Left kidney (tissue), 2 donors: Measurements from ENCODE around the gene CXCL14. TPM values are rescaled to one million over a fixed set of nuclear protein-coding genes. Genes with fewer than 3 reads are reported as not detected.

Source experiments
- DNase-seq: peaks from one replicate; pipeline ENCODE4 v3.0.0-alpha.2; 2013
- polyA plus RNA-seq: library from polyadenylated mRNA; unstranded; fragments of 120-200 nt; gene quantifications from one replicate; pipeline ENCODE4 v1.2.1, GENCODE V29; 2013; ENCODE audit not compliant: insufficient read length

CXCL14 gene
- polyA plus RNA-seq, 1 donor = 23.0 TPM

DNA sequence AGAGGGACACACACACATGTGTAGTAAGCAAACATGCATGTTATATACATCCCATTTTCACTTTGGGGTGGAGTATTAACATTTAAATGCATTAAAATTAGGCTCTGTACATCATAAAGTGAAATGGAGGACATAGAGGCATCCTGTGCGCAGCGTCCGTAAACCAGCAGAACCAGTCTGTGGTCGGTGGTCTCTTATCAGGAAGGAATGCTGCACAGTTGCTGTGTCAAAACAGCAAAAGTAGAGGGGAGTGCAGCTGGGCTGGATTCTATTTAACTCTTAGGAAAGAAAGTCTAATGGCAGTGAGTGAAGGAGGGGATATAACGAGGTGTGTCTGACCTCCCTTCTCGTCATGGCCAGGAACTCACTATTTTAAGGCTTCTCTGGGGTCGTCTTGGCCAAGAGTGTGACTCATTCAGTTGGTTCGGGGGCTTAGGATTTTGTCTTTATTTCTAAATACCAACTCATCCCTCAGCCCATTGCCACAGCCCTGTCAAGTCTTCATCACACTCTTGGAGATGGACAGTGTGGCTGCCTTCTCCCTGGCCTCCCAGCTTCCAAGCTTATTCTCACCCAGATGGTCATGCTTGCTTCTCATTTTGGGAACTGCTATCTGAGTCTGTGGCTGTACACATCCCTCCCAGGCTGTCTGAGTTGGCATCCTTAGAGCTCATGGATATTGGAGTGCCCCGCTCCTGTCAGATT is 20.1 kb upstream of the CXCL14 start:
- DNase-seq = no peak

DNA sequence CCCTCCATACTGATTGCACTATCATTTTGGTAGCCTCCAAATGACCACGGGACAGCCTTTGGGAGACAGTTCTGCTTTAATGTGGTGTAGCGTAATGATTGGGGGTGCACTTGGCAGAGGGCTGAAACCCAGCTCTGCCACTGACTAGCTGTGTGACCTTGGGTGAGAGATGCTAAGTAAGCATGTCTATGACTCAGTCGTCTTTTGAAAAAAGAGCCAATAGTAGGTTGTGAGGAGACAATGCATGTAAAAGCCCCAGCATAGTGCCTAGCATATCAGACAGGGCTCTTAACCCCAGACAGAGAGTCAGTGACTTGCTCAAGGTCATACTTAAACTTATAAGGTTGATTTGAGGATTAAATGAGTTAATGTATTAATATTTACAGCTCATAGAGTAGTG is 18.0 kb upstream of the CXCL14 start:
- no peak for DNase-seq

DNA sequence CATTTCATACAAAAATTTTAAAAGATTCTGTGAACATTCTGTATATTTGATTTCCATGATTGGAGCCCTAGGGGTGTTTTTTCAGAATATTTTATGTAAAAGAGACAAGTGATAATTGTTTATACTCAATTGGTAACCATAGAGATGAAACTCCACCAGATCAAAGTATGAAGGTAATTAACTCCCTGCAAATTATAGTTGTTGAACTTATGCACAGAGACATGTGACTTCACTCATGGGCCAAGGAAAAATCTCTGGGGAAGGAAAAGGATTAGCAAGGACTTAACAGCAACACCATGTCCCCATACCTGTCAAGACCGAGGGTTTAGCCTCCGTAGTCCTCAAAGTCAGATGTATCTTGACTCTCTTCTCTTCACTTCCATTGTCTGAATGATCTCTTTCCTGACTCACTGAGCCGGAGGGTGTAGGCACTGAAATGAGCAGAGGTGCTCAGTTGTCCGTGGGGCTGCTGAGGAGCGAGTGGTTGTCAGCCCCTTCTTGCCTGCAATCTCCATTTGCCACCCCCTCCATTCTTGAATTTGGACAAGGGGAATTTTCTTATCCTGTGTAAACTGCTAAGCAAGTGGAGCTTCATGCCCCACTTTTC is 17.5 kb upstream of the CXCL14 start:
- DNase-seq = no peak

DNA sequence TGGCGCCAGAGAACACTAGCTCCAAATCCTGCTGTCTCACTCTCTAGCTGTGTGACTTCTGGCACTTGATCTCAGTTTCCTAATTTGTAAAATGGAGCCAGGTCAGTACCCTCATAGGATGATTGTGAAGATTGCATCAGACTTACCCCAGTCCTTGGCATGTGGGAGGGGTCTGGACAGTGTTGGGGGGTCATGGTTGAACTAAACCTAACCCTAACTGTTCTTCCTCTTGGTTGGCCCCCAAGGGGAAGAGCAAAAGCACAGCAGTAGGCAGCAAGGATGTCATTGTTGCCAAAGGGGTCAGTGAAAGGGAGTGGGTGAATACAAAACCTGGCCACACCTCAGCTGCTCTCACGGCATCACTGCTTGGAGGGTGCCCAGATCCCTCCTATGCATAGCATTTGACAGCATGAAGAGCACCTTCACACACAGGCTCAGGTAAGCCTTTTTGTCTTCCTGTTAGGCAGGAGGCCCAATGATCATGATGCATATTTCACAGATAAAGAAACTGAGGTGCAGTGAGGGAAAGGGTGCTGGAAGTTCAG is 15.7 kb upstream of the CXCL14 start:
- no peak for DNase-seq

DNA sequence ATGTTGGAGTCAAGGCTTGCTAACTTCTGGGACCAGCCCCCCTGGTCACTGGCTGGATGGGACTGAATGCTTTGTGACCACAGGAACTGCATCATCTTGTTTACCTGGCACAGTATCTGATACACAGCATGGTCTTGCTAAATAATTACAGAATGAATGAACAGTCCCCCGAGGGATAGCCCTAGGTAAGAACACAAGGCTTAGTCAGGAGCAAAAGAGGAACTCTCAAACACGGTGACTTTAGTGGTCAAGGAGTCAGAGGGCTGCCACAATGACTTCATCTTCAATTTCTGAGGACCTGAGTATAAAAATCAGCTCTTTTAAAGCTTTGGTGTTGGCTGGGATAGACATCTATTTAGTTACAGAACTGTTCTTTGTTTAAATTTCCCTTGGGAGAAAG is 15.1 kb upstream of the CXCL14 start:
- no peak for DNase-seq

DNA sequence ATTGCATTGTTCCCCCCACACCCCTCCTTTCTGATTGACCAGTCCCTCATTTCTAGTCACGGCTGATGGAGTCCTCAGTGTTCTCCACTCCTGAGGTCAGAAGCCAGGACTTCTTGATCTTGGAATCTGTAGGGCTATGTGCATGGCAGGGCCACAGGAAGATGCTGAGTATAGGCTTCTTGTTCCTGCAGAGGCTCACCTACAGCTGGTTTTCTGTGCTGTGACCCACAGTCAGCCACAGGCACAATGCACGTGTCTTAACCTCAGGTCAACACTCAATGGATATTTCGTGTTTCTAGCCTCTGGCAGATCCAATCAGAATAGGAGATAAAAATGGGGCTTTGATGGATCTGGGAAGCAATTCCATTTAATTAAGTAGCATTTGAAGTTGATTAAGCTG is 14.3 kb upstream of the CXCL14 start:
- no peak for DNase-seq

DNA sequence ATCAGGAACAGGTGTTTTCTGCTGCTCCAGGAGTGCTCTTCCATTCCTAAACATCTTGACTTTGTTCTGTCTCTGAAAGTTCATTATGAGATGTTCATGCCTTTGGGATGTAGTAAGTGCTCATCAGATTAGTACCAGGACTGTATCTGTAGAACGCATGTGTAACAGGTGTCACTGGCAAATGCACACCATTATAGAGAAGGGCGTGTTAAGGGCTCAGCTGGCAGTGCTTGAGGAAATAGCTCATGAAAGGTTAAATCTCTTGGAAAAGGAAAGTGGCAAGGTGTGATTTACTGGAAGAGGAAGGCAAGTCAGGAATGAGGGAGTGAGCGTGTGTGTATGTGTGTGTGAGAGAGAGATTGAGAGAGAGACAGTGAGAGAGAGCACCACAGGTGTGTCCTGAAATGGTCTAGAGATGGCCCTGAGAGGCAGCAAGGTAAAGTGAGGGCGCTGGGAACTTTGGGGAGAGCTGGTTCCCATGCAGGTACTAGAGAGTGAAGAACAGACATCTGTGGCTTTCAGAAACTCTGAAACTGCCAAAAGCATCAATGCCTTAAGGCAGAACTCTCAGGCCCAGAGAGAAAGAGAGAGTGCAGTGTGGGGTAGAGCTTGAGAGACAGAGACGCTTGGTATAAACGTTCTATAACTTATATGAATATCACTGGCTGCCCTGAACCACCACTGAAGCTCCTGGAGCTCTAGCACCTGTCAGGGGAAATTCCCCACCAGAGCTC is 13.7 kb upstream of the CXCL14 start:
- DNase-seq = no peak

DNA sequence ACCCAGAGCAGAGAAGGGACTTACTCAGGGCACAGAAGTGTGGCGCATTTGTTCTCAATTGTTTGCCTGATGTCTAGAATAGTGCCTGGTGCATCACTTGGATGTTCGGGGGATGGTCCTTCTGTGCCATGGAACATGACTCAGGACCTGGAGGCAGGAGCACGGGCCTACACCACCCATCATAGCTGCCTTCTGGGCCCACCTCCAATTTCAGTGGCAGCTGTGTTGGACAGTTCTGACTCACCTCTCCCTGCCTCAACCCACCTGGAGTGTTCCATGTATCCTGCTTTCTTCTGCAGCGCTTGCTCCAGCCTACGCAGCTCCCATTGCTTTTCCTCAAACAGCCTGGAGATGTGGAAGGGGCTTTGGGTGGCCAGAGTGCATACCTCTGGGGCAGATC is 12.5 kb upstream of the CXCL14 start:
- DNase-seq = no peak

DNA sequence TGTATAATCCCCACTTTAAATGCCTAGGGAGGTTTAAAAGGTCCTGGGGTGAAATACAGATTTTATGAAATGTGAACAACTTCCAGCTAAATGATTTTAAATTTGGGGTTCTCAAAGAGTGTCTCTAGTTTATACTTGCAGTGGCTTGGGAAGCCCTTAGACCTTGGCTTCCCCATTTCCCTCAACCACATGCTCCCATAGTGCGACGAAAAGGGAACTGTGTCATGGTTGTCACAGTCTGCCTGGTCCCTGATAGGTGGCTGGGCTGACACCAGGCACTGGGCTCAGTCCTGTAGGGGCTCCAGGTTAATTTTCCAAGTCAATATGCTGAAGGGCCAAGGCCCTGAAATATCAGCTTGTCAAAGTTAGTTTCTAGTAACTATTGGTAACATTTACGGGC is 10.4 kb upstream of the CXCL14 start:
- no peak for DNase-seq

DNA sequence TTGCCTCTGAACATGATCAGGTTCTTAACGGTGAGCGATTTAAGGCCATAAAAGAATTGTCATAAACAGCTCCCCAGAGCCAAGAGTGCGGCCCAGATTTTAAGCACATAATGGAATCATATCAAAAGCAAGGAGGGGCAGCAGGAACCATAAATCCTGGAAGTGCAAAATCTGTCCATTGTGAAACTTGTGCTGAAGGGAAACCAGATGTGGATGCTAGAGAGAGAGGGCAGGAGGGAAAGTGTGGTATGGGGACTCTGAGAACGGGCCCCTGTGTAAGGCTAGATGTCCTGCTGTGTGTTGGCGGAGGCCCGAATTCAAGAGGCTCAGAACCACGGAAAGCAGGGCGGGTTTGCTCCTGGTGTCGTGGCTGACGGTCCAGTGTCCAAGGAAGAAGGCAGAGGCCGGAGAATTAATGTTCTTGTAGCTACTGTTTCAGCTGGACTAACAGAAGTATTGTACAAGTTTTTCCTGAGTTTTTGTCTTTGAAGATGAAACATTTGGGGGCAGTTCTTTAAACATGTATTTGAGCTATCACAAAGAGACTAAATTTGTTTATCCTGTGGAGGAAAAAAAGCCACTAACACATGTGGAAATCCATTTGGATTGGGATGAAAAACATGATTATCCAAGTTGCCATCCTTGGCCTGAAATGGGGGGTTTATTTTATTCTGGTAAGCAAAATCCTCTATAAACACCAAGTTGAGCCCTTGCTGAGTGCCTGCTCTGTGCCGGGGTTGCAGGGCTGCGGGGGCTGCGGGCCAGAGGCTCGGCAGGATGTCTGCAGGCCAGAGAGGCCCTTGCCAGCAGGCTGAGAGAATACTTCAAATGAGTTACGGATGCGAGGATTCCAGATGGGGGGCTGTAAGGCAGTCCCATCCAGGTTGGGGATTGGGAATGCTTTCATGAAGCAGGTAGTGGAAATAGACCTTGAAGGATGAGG is 9.2 kb upstream of the CXCL14 start:
- no peak for DNase-seq

DNA sequence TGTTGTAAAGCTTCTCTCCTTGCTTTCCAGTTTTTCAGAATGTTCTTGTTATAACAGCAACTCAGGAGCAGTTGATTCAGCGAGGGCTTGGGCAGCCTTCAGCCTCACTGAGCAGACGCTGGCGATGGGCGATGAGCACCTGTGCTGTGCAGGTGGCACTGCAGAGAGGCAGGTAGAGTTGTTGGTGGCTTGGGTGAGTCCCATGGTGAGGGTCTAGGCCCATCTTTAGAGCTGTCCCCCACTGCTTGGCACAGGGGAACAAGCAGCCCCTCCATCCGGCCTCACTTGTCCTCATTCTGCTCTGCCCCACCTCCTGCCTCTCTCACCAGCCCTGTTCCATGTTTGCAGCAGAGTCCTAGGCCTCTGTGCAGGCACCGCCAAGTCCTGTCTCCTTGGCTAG is 6.1 kb upstream of the CXCL14 start:
- no peak for DNase-seq

DNA sequence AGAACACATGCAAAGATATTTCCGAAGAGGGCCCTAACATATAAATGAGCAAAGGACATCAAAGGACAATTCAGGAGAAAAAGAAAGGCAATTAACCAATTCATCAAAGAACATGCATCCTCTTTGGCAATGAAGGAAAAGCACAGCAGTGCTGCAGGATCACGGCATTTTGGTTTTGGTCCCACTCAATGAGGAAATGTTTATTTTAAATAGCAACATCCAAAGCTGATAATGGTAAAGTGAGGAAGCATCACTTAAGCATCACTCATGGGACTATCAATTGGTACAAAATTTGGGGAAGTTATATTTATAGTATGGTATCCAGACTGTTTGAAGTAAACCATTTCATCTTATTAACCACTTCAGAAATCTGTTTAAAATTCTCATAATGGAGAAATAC is 5.5 kb upstream of the CXCL14 start:
- no peak for DNase-seq

DNA sequence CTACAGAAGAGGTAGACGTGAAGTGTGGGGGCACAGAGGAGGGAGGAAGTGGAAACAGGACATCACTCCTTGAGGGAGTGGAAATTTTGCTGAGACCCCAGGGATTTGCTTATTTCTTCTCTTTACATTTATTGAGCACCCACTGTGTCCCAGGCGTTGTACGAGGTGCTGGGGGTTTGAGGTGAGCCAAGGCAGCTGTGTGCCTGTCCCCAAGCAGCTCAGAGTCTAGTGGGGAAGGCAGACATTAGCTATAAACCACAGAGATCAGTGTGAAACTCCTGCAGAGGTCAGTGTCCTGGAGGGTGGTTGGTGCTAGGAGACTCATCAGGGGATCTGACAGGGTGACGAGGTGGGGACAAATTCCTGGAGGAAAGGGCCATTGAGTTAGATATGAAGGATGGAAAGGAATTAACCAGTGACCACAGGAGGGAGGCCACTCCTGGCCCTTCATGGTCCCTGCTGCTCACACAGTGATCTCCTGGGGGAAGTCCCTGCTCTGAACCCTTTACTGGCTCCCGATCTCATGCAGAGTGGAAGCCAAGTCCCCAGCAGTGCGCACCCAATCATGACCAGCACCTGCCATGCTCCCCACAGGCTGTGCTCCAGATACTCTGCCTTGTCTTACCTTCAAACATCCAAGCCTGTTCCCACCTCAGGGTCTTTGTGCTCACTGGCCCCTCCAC is 3.4 kb upstream of the CXCL14 start:
- DNase-seq = no peak

DNA sequence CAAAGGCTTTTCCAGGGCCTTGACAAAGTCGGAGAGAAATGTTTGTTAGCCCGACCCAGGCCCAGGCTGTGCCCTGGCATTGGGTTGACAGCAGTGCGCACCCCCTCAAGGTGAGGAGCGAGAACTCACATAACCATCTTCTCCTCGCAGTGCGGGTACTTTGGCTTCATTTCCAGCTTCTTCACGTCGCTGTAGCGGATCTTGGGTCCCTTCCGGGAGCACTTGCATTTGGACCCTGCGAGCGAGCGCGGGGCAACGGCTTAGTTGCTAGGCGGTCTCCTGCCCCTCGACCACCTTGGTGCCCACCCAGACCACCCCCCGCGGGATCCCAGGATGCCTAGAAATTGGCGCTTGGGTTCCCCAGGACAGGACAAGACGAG is 496 bp downstream of the CXCL14 start:
- no peak for DNase-seq

DNA sequence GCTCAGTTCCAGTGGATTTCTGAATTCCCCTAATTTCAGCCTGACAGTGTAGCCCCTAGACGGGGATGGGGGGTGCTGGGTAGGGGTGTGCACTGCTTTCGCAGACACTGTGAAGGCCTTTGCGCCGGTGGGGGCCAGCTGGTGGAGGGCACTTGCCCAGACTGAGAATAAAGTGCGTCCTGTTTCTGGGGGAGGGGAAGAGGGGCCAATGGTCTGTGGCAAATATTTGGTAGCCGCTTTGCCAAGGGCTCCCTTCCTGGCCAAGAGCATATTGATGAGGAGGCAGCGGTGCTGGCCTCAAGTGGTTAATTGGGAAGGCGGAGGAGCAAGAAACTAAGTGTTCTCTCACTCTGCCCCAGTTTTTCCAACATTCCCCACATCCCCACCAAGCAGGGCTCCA is 1.4 kb downstream of the CXCL14 start:
- DNase-seq = no peak

DNA sequence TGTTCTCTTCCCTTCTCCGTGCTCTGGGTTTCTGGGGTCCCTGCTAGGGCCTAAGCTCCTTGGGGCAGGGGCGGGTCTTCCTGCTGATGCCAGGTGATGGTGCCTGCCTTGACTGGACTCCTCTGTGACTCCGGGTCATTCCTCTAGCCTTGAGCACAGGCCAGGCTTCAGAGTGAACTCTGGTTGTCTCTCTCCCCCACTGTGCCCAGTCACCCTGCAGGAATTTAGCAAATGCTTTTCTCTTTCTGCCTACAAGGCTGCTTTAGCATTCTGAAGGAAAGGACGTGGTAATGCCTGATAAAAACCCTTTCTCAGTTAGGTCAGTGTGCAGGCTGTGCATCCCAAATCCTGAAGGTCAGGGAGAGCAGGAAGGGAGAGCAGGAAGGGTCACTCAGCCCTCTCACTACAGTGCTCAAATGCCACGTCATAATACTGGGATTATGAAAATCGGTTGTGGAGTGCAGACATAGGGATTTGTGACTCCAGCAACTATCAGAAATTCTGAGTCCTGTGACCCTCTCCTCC is 2.7 kb downstream of the CXCL14 start:
- DNase-seq = no peak

DNA sequence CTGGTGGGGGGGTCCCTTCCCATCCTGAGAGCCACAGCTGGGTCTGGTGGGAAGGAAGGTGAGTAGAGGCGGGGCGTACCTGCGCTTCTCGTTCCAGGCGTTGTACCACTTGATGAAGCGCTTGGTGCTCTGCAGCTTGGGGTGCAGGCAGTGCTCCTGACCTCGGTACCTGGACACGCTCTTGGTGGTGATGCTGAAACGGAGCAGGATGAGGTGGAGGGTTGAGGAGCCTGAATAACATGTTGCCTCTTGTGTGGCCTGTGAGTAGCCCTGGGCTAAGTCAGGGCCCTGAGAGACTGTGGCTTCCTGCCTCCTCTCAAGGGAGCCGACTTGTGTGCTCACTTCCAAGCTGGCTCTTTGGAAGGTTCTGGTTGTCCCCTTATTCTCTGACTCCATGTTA is 4.3 kb downstream of the CXCL14 start:
- no peak for DNase-seq

DNA sequence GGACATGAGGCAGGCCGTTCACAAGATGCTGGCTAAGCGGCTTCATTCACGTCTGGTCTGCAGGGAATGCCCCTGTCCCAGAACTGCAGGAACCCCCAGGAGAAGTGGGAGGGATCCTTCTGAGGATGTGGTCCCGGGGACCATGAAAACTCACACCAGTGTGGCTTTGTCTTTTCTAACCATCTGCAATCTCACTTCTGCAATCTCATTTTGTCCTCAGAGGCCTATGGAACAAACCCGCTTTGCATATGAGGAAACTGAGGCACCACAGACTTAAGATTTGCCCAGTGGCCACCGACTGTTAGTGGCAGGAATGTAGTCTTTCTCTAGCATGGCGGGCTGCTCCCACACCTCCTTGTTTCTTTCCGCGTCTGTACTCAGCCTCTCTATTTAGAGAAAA is 6.9 kb downstream of the CXCL14 start:
- no peak for DNase-seq

DNA sequence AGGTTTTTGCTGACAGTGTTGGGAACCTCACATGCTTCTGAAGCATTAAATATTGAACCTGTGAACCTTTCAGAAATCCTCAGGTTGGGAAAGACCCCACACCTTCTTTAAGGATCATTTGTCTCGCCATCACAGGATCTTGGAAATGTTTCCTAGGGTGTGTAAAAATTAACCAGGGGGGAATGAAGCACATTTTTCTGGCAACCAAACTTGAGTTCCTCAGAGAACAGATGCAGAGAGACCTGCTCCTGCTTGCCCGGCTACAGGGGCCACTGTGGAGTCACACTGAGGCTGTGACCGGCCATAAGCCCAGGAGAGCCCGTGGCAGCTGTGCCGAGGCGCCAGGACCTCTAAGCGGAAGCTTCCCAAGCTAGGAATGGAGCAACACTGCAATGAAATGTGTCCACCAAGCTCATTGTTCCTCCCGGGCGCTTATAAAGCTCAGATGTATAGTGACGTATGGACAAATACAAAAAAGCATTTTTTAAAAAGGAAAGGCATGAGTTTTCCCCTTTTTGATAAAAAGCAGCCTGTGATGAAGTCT is 7.7 kb downstream of the CXCL14 start:
- DNase-seq = no peak

DNA sequence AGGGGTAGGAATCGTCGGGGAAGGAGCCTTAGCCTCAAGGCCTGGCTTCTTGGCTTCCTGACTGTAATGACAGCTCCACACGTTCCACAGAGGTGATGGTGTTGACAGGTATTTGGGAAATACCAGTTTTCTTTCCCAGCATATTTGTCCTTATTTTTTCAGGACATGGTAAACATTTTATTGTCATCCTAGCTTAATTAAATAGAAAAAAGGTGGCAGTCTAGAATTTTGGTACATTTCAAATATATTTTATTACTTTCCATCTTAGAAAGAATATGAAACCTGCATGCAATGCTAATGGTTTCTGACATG is 8.4 kb downstream of the CXCL14 start:
- DNase-seq = no peak

DNA sequence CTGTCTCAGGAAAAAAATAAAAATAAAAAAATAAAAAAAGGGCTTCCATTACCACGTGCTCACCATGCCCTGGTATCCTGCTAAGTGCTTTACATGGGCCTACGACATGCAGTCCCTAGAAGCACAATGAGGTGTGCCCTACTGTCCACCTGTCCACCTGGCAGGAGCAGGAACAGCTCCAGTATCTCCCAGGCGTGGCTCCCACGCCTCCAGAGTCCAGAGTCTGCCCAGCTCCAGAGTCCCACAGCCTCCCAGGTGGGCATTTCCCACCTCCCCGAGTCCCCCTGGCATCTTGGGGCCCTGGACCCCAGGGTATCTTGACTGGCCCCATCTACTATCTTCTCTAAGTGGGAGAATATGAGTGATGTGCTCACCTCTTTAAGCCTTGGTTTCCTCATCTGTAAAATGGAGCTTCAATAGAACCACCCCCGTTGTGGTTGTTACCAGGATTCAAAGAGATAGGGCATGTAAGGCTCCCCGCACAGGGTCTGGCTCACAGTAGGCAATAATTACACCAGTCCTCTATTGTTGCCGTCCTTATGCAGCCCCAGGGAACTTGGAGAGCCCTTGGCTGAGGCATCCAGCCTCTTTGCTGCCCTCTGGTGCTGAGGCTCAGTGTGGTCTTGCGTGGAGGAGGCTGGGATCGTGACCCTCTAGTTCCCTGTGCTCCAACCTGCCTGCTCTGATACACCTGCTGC is 8.9 kb downstream of the CXCL14 start:
- DNase-seq = no peak
